HepG2 (cell line): ENCODE data around the gene TUBB4B. TPM values are rescaled to one million over a fixed set of nuclear protein-coding genes. Genes with fewer than 3 reads are reported as not detected.
"Not testable (repeated sequence)": the region's sequence is repeated elsewhere in the genome, so short reads cannot be mapped to it uniquely, and the experiment has no call there.

ENCODE experiments used
- ATAC-seq: fragments of 200-7000 bp; cut with Tn5 transposase; 3 replicates; pipeline ENCODE4 v1.9.1; 2020; ENCODE audit warnings: mild to moderate bottlenecking, moderate library complexity
- BruUV-seq: library from RNA; stranded (reverse); fragments of 400-500 nt; replicated peaks from 2 replicates; lab custom pipeline; 2021; lab: Mats Ljungman, UMichigan
- CTCF ChIA-PET: fragments of 300-600 bp; formaldehyde crosslinking; extraction: SDS; loops from one replicate; lab custom pipeline; 2021; ENCODE audit warnings: low total read pairs, inconsistent platforms, low intra/inter-chr PET ratio; lab: Yijun Ruan, JAX
- POLR2A ChIA-PET: fragments of 350-600 bp; sonication (Branson Sonifier 250); formaldehyde crosslinking; loops from one replicate; lab custom pipeline; 2020; ENCODE audit warnings: antibody characterized with exemption, inconsistent platforms; lab: Yijun Ruan, JAX
- DNase-seq: peaks from one replicate; pipeline ENCODE4 v3.0.0-alpha.2; 2015; ENCODE audit warnings: low spot score
- FAIRE-seq: peaks from 3 replicates; lab custom pipeline; 2011; peaks lifted over from hg19 to GRCh38; lab: Jason Lieb, UNC
- H2AFZ ChIP-seq: one replicate; pipeline ENCODE4 v1.6.1; 2011; ENCODE audit warnings: low read length, inconsistent platforms
- H3K27ac ChIP-seq: fragments of 300-600 bp; 3 replicates; pipeline ENCODE4 v1.8.0; 2011; ENCODE audit warnings: mixed run types, mild to moderate bottlenecking, mixed read lengths, low read length, inconsistent platforms; ENCODE audit not compliant: insufficient read depth; ENCODE audit errors: extremely low read length
- H3K27me3 ChIP-seq, 2 experiments: fragments of 200-600 bp in 1 of 2; 2 replicates in 1 of 2; 3 replicates in 1 of 2; pipeline versions ENCODE4 v1.6.0 to v1.8.0; 2011; ENCODE audit warnings: low read length in 2 of 2, mild to moderate bottlenecking in 2 of 2, moderate library complexity in 2 of 2, inconsistent platforms in 1 of 2; ENCODE audit not compliant: insufficient read depth in 2 of 2, control insufficient read depth in 1 of 2
- H3K36me3 ChIP-seq, 2 experiments: fragments of 200-600 bp in 1 of 2; replicated peaks in 1 of 2; 2 replicates in 1 of 2; 3 replicates in 1 of 2; pipeline versions ENCODE4 v1.5.1 to v1.8.0; 2011; ENCODE audit warnings: low read length in 2 of 2, inconsistent platforms in 1 of 2; ENCODE audit not compliant: insufficient read depth in 2 of 2, control insufficient read depth in 1 of 2
- H3K4me1 ChIP-seq: 2 replicates; pipeline ENCODE4 v1.5.1; 2012; ENCODE audit warnings: low read length, inconsistent platforms; ENCODE audit not compliant: insufficient read depth
- H3K4me2 ChIP-seq: 2 replicates; pipeline ENCODE4 v1.6.0; 2011; ENCODE audit warnings: low read depth, low read length, inconsistent platforms
- H3K4me3 ChIP-seq, 3 experiments: fragments of 200-600 bp in 1 of 3; sonication (generic), shearing (Covaris generic) in 1 of 3; replicated peaks in 1 of 3; 2 replicates each; pipeline ENCODE4 v1.5.1; 2011 to 2016; ENCODE audit warnings: low read length in 3 of 3, inconsistent platforms in 2 of 3, low read depth in 2 of 3, mild to moderate bottlenecking in 2 of 3, control low read depth in 1 of 3, mixed read lengths in 1 of 3; ENCODE audit not compliant: insufficient read depth in 1 of 3
- H3K79me2 ChIP-seq: one replicate; pipeline ENCODE4 v1.6.1; 2011; ENCODE audit warnings: low read length, inconsistent platforms; ENCODE audit not compliant: insufficient read depth
- H3K9ac ChIP-seq: 2 replicates; pipeline ENCODE4 v1.6.0; 2011; ENCODE audit warnings: mild to moderate bottlenecking, low read depth, low read length, inconsistent platforms; ENCODE audit not compliant: insufficient read depth
- H3K9me3 ChIP-seq: 2 replicates; pipeline ENCODE4 v1.5.1; 2012; ENCODE audit warnings: mild to moderate bottlenecking, low read length
- H4K20me1 ChIP-seq: 2 replicates; pipeline ENCODE4 v1.6.0; 2011; ENCODE audit warnings: inconsistent platforms, mild to moderate bottlenecking, low read length, moderate library complexity; ENCODE audit not compliant: insufficient read depth
- BCLAF1 ChIP-seq: fragments of 450-650 bp; IDR thresholded peaks from 2 replicates; pipeline ENCODE4 v1.6.1; 2017; ENCODE audit warnings: mild to moderate bottlenecking
- HNRNPL ChIP-seq: fragments of 200-400 bp; formaldehyde crosslinking; IDR thresholded peaks from 2 replicates; pipeline ENCODE4 v1.6.1; 2017; ENCODE audit warnings: mild to moderate bottlenecking, low read depth, low read length
- HOXA3 ChIP-seq: sonication (generic); formaldehyde crosslinking; IDR thresholded peaks from 2 replicates; pipeline ENCODE4 v1.5.0; 2020; ENCODE audit warnings: missing genetic modification reagents
- MED1 ChIP-seq: sonication (generic); formaldehyde crosslinking; IDR thresholded peaks from 2 replicates; pipeline ENCODE4 v1.4.0; 2020; ENCODE audit warnings: missing genetic modification reagents
- RBFOX2 ChIP-seq: fragments of 200-400 bp; formaldehyde crosslinking; IDR thresholded peaks from 2 replicates; pipeline ENCODE4 v1.6.1; 2017; ENCODE audit warnings: low read depth, mild to moderate bottlenecking, low read length
- U2AF1 ChIP-seq: fragments of 200-400 bp; formaldehyde crosslinking; optimal IDR thresholded peaks from 2 replicates; pipeline ENCODE3; 2017; ENCODE audit warnings: mild to moderate bottlenecking, low read depth, low read length
- ZFP90 ChIP-seq: sonication (generic); formaldehyde crosslinking; IDR thresholded peaks from 2 replicates; pipeline ENCODE4 v1.8.0; 2022; ENCODE audit warnings: missing genetic modification reagents, mild to moderate bottlenecking, inconsistent platforms, borderline replicate concordance
- ZNF207 ChIP-seq: fragments of 450-650 bp; IDR thresholded peaks from 2 replicates; pipeline ENCODE4 v1.6.1; 2016; ENCODE audit warnings: antibody characterized with exemption, borderline replicate concordance
- ZSCAN21 ChIP-seq: sonication (generic); formaldehyde crosslinking; IDR thresholded peaks from 2 replicates; pipeline ENCODE4 v1.8.0; 2022; ENCODE audit warnings: mild to moderate bottlenecking, missing genetic modification reagents, moderate library complexity, borderline replicate concordance
- WGBS: methylation state at CpG from one replicate; pipeline ENCODE4 v1.1.6; 2017; ENCODE audit warnings: low lambda C conversion rate; 5-methylcytosine and 5-hydroxymethylcytosine counted together
- in situ Hi-C: cut with HindIII; loops from 2 replicates; pipeline ENCODE4 v1.10.0; 2017; ENCODE audit warnings: low pct_unique_long_range_greater_than_20kb; ENCODE audit not compliant: extremely low pct_ligation_motif_present
- intact Hi-C: fragments of 100-400 bp; cut with micrococcal nuclease; formaldehyde crosslinking; loops from one replicate; pipeline ENCODE4 v1.10.0; 2022; ENCODE audit not compliant: unreplicated experiment
- polyA plus RNA-seq, 8 experiments: library from polyadenylated mRNA; depleted of rRNA in 3 of 8; stranded (reverse) in 7 of 8; unstranded in 1 of 8; fragments of >200 nt; fragmentation: Illumina TruSeq in 4 of 8; extraction: Trizol in 4 of 8; gene quantifications; 2 replicates each; pipeline versions ENCODE4 v1.2.1 to v1.2.3, GENCODE V29; 2011 to 2016; ENCODE audit warnings: low read depth in 4 of 8, missing spikeins in 1 of 8, mixed read lengths in 1 of 8; ENCODE audit not compliant: insufficient read depth in 1 of 8
- total RNA-seq, 5 experiments: library from RNA; depleted of rRNA; stranded (reverse); fragments of >200 nt; fragmentation: Illumina TruSeq; extraction: Trizol; gene quantifications; 2 replicates each; pipeline ENCODE4 v1.2.3, GENCODE V29; 2016; ENCODE audit warnings: low read depth in 1 of 5
- TF ChIP-seq, protein P1 (sequence below): sonication (generic); formaldehyde crosslinking; IDR thresholded peaks from 2 replicates; pipeline ENCODE4 v1.5.1; 2020; ENCODE audit warnings: mild to moderate bottlenecking, missing genetic modification reagents, moderate library complexity

The TUBB4B gene
- total and polyA plus RNA-seq, 2 of the 13 experiments (the other 11 are each of a cell fraction or from before 2014, with no cell fraction given), result 182 to 412 TPM

DNA sequence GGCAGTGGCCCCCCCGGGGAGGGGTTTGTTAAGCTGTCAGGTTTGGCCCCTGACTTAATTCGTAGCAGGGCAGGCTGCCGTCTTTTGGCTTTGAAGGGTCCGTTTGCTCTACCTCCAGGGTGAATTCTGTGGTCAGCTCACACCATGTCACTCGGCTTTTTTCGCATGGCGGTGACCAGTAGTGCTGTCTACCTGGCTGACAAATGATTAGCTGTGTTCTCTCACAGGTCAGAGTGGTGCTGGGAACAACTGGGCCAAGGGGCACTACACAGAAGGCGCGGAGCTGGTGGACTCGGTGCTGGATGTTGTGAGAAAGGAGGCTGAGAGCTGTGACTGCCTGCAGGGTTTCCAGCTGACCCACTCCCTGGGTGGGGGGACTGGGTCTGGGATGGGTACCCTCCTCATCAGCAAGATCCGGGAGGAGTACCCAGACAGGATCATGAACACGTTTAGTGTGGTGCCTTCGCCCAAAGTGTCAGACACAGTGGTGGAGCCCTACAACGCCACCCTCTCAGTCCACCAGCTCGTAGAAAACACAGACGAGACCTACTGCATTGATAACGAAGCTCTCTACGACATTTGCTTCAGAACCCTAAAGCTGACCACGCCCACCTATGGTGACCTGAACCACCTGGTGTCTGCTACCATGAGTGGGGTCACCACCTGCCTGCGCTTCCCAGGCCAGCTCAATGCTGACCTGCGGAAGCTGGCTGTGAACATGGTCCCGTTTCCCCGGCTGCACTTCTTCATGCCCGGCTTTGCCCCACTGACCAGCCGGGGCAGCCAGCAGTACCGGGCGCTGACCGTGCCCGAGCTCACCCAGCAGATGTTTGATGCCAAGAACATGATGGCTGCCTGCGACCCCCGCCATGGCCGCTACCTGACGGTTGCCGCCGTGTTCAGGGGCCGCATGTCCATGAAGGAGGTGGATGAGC lies 1.4 kb downstream of the TUBB4B start (continued):
- TF ChIP-seq BCLAF1 (no peak), ZNF207 (no peak), U2AF1 (no peak)

DNA sequence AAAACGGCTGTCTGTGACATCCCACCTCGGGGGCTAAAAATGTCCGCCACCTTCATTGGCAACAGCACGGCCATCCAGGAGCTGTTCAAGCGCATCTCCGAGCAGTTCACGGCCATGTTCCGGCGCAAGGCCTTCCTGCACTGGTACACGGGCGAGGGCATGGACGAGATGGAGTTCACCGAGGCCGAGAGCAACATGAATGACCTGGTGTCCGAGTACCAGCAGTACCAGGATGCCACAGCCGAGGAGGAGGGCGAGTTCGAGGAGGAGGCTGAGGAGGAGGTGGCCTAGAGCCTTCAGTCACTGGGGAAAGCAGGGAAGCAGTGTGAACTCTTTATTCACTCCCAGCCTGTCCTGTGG lies 2.2 kb downstream of the TUBB4B start:
- FAIRE-seq, in situ Hi-C loops, BruUV-seq, H3K27me3 ChIP-seq, ATAC-seq, intact Hi-C loops, CTCF ChIA-PET, H3K27ac ChIP-seq, DNase-seq, H3K9ac ChIP-seq, H3K9me3 ChIP-seq, H2AFZ ChIP-seq: not testable (repeated sequence)
- H3K79me2 ChIP-seq, result peaks cover 33% of the 10 kb centered on the region
- H4K20me1 ChIP-seq, result peaks cover 27% of the 10 kb centered on the region
- peak overlapping the region; percentile 99; the same call in 1 of the 2 replicates for H3K4me2 ChIP-seq
- peaks cover 4 to 19% of the 10 kb centered on the region in 2 experiments; a peak in 4 of 5 replicates for H3K36me3 ChIP-seq
- POLR2A ChIA-PET, result interaction anchor here (0.6 to 7.7 kb wide), 11 partner anchors 9 to 176 kb away, joined by 3 to 317 read pairs (median 6); partner anchors contain the start of genes NELFB, SAPCD2, STPG3 and TOR4A
- TF ChIP-seq MED1 (CRISPR knock-in tag) (0 out of 2 replicates have a peak, but pooled peaks have one; percentile 7), RBFOX2 (peak; percentile 48), HNRNPL (0 out of 2 replicates have a peak, but pooled peaks have one; percentile 4), ZFP90 (CRISPR knock-in tag) (0 out of 2 replicates have a peak, but pooled peaks have one; percentile 2), HOXA3 (0 out of 2 replicates have a peak, but pooled peaks have one; percentile 7), ZSCAN21 (CRISPR knock-in tag) (0 out of 2 replicates have a peak, but pooled peaks have one; percentile 2)
- TF ChIP-seq, protein P1, sequence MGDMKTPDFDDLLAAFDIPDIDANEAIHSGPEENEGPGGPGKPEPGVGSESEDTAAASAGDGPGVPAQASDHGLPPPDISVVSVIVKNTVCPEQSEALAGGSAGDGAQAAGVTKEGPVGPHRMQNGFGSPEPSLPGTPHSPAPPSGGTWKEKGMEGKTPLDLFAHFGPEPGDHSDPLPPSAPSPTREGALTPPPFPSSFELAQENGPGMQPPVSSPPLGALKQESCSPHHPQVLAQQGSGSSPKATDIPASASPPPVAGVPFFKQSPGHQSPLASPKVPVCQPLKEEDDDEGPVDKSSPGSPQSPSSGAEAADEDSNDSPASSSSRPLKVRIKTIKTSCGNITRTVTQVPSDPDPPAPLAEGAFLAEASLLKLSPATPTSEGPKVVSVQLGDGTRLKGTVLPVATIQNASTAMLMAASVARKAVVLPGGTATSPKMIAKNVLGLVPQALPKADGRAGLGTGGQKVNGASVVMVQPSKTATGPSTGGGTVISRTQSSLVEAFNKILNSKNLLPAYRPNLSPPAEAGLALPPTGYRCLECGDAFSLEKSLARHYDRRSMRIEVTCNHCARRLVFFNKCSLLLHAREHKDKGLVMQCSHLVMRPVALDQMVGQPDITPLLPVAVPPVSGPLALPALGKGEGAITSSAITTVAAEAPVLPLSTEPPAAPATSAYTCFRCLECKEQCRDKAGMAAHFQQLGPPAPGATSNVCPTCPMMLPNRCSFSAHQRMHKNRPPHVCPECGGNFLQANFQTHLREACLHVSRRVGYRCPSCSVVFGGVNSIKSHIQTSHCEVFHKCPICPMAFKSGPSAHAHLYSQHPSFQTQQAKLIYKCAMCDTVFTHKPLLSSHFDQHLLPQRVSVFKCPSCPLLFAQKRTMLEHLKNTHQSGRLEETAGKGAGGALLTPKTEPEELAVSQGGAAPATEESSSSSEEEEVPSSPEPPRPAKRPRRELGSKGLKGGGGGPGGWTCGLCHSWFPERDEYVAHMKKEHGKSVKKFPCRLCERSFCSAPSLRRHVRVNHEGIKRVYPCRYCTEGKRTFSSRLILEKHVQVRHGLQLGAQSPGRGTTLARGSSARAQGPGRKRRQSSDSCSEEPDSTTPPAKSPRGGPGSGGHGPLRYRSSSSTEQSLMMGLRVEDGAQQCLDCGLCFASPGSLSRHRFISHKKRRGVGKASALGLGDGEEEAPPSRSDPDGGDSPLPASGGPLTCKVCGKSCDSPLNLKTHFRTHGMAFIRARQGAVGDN, result peak; percentile 2; the same call in 1 of the 2 replicates
- peaks cover 64% of the 10 kb centered on the region for H3K4me1 ChIP-seq
- peak overlapping the region in 1 of 3 experiments; percentile 94; a peak in 3 of 6 replicates for H3K4me3 ChIP-seq
- WGBS, result 98% methylated on average over 17 of the region's 18 CpGs
